ENCODE data around the gene LSAMP. TPM values are rescaled to one million over a fixed set of nuclear protein-coding genes. Genes with fewer than 3 reads are reported as not detected.

LSAMP gene
- total RNA-seq, 1 experiment from 2014 or later, result not detected

DNA sequence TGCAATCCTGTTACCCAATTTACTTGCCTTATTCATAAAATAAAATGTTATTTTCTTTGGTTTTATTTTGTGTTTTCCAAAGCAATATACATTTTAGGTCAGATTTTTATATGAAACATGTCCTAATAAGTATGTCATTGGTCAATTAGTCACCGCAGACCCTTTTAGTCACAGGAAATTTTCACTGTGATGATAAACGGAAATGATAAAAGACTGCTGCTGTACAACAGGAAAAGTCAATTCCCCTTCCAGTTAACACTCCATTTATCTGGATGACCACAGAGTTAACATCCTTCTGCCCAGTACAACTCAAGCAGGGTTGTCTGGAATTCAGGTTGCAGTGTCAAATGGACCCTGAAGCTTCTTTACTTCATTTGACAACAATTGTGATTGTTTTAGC lies 175.2 kb downstream of the LSAMP start:
- no peaks in the 10 kb centered on the region for H3K4me1 Mint-ChIP-seq (ENCODE audit: insufficient read depth, unreplicated experiment)
- POLR2A ChIA-PET, result no interaction called here
- peaks cover 78% of the 10 kb centered on the region for H3K27me3 Mint-ChIP-seq (ENCODE audit: insufficient read depth, unreplicated experiment)
- CTCF ChIA-PET, result interaction anchor here (1.1 kb wide), 1 partner anchor 487 kb away, joined by 3 read pairs; no protein-coding TSS in a partner anchor
- H3K36me3 Mint-ChIP-seq (ENCODE audit: insufficient read depth, unreplicated experiment), result no peaks in the 10 kb centered on the region
- TF ChIP-seq, protein P1, sequence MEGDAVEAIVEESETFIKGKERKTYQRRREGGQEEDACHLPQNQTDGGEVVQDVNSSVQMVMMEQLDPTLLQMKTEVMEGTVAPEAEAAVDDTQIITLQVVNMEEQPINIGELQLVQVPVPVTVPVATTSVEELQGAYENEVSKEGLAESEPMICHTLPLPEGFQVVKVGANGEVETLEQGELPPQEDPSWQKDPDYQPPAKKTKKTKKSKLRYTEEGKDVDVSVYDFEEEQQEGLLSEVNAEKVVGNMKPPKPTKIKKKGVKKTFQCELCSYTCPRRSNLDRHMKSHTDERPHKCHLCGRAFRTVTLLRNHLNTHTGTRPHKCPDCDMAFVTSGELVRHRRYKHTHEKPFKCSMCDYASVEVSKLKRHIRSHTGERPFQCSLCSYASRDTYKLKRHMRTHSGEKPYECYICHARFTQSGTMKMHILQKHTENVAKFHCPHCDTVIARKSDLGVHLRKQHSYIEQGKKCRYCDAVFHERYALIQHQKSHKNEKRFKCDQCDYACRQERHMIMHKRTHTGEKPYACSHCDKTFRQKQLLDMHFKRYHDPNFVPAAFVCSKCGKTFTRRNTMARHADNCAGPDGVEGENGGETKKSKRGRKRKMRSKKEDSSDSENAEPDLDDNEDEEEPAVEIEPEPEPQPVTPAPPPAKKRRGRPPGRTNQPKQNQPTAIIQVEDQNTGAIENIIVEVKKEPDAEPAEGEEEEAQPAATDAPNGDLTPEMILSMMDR (IDR thresholded peaks at IDR 0.05; ENCODE audit: unreplicated experiment), result no peak
- intact Hi-C loops (cut with micrococcal nuclease), result no loop called here
- no TSS peak for BruUV-seq (replicated peaks)
- no peaks in the 10 kb centered on the region for H3K9me3 Mint-ChIP-seq (ENCODE audit: unreplicated experiment)
- H3K4me3 Mint-ChIP-seq (ENCODE audit: unreplicated experiment), result no peak overlapping the region
- no peak overlapping the region for H3K27ac Mint-ChIP-seq (ENCODE audit: low read depth, unreplicated experiment)
- DNase-seq (ENCODE audit: unreplicated experiment), result no peak

DNA sequence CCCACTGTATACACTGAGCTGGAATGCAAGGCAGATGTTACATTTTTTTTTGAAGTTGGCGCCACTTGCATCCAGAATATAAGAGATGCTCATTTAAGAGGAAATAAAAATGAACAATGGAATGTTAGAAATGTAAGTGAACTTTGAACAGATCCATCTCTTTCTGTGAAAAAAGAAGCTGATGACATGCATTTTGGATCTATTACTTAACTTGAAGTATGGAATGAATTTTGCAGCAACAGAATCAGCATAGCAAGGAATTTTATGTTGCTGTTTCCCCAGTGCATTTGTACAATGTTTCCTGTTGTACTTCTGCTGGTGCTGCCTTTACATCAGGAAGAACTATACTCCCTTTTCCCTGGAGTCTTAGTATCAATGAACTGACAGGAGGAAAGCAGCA lies 178.2 kb downstream of the LSAMP start:
- Mint-ChIP-seq H3K9me3 (ENCODE audit: unreplicated experiment) (no peaks in the 10 kb centered on the region), H3K36me3 (ENCODE audit: insufficient read depth, unreplicated experiment) (no peaks in the 10 kb centered on the region), H3K4me1 (ENCODE audit: insufficient read depth, unreplicated experiment) (no peaks in the 10 kb centered on the region), H3K27me3 (ENCODE audit: insufficient read depth, unreplicated experiment) (peaks cover 70% of the 10 kb centered on the region), H3K4me3 (ENCODE audit: unreplicated experiment) (no peak overlapping the region), H3K27ac (ENCODE audit: low read depth, unreplicated experiment) (no peak overlapping the region)
- TF ChIP-seq, protein P1 (IDR thresholded peaks at IDR 0.05; ENCODE audit: unreplicated experiment), result no peak
- BruUV-seq (replicated peaks), result no TSS peak
- POLR2A ChIA-PET, result no interaction called here
- intact Hi-C loops (cut with micrococcal nuclease), result no loop called here
- DNase-seq (ENCODE audit: unreplicated experiment), result no peak
- CTCF ChIA-PET, result no interaction called here

- no peak overlapping the region for H3K27ac Mint-ChIP-seq (ENCODE audit: low read depth, unreplicated experiment)
- TF ChIP-seq, protein P1 (IDR thresholded peaks at IDR 0.05; ENCODE audit: unreplicated experiment), result no peak
- no peaks in the 10 kb centered on the region for H3K9me3 Mint-ChIP-seq (ENCODE audit: unreplicated experiment)
- H3K36me3 Mint-ChIP-seq (ENCODE audit: insufficient read depth, unreplicated experiment), result no peaks in the 10 kb centered on the region
- intact Hi-C loops (cut with micrococcal nuclease), result no loop called here
- ChIA-PET POLR2A (no interaction called here), CTCF (no interaction called here)
- DNase-seq (ENCODE audit: unreplicated experiment), result no peak
- H3K4me1 Mint-ChIP-seq (ENCODE audit: insufficient read depth, unreplicated experiment), result no peaks in the 10 kb centered on the region
- H3K27me3 Mint-ChIP-seq (ENCODE audit: insufficient read depth, unreplicated experiment), result peaks cover 69% of the 10 kb centered on the region
- no peak overlapping the region for H3K4me3 Mint-ChIP-seq (ENCODE audit: unreplicated experiment)
- BruUV-seq (replicated peaks), result no TSS peak
Observed at GRCh38 chr3:116265976-116266584, 179.2 kb downstream of the LSAMP start.

DNA sequence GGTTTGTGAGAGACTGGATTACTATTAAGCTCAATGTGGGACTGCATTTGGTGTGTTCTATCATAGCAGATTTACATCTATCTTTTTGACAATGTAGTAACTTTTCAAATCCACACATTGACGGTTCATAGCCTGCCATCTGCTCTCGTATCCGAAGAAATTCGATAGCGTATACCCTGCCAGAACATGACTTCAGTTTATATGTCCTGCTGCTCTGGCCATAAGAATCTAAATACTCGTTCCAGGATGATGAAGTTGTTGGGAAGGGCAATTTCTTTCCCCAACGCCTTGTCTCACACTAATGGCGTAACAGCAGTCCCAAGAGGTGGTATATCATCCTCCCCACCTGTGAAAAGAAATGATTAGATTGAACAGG lies 180.0 kb downstream of the LSAMP start:
- Mint-ChIP-seq H3K4me3 (ENCODE audit: unreplicated experiment) (no peak overlapping the region), H3K36me3 (ENCODE audit: insufficient read depth, unreplicated experiment) (no peaks in the 10 kb centered on the region), H3K27me3 (ENCODE audit: insufficient read depth, unreplicated experiment) (peaks cover 76% of the 10 kb centered on the region), H3K9me3 (ENCODE audit: unreplicated experiment) (no peaks in the 10 kb centered on the region), H3K4me1 (ENCODE audit: insufficient read depth, unreplicated experiment) (no peaks in the 10 kb centered on the region), H3K27ac (ENCODE audit: low read depth, unreplicated experiment) (no peak overlapping the region)
- ChIA-PET CTCF (interaction anchor here (0.7 kb wide), 1 partner anchor 36 kb away, joined by 3 read pairs; no protein-coding TSS in a partner anchor), POLR2A (no interaction called here)
- TF ChIP-seq, protein P1 (IDR thresholded peaks at IDR 0.05; ENCODE audit: unreplicated experiment), result no peak
- no peak for DNase-seq (ENCODE audit: unreplicated experiment)
- no TSS peak for BruUV-seq (replicated peaks)
- intact Hi-C loops (cut with micrococcal nuclease), result no loop called here

Measured in MCF 10A (cell line).